RKO (cell line): ENCODE measurements around the gene IL25.
"Not testable (repeated sequence)": the region's sequence is repeated elsewhere in the genome, so short reads cannot be mapped to it uniquely, and the experiment has no call there.

Experiments
- DNase-seq: peaks from one replicate; pipeline ENCODE4 v3.0.0-alpha.2; 2016; ENCODE audit warnings: low spot score

Gene IL25

DNA sequence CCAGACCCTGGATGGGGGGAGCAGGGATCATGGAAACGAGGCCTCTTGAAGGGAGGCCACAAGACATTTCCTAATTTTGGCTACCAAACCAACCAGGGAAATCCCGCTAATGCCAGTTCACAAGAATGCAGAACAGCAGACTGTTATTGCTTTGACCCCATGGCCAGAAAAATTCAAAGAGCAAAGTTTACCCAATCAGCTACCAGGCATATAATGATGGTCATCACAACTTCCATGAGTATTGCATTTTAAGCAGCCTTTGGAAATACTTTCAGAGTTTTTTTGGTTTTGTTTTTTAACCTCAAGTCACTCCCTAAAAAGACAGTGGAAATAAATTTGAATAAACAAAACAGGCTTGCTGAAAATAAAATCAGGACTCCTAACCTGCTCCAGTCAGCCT lies at the start of gene IL25:
IL25 (plus strand) TSS at position 301 of the 400 bp plus-strand sequence.
- no peak for DNase-seq

DNA sequence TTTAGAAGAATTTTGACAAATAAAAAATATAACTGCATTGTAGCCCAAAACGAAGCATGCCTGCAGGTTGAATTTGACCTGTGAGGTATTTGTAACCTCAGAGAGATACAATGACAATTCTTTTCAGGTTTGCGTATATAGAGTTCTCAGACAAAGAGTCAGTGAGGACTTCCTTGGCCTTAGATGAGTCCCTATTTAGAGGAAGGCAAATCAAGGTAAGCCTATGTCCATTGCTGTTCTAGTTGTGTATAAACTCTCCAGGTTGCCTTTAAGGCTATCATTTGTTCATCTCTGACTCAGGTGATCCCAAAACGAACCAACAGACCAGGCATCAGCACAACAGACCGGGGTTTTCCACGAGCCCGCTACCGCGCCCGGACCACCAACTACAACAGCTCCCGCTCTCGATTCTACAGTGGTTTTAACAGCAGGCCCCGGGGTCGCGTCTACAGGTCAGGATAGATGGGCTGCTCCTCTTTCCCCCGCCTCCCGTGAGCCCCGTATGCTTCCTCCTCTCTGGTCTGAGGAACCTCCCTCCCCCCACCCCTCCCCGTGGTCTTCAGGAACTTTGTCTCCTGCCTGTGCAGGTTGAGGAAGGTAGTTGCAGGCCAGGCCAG lies 48.7 kb upstream of the IL25 start:
- DNase-seq, result no peak

DNA sequence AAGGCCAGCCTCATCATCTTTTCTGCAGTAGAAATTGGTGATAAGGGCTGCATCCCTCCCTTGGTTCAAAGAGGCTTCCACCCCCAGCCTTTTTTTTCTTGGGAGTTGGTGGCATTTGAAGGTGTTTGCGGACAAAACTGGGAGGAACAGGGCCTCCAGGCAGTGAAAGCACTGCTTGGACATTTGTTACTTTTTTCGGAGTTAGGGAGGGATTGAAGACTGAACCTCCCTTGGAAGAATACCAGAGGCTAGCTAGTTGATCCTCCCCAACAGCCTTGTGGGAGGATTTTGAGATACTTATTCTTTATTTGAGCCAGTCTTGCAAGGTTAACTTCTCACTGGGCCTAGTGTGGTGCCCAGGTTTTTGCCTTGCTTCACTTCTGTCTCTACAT lies 48.2 kb upstream of the IL25 start:
- no peak for DNase-seq

GRCh38 chr14:23324993-23325392 lies 47.6 kb upstream of the IL25 start:
- DNase-seq, result no peak

GRCh38 chr14:23325746-23326145 lies 46.9 kb upstream of the IL25 start:
- not testable (repeated sequence) for DNase-seq

- no peak for DNase-seq
Measured at GRCh38 chr14:23326491-23327332, 45.9 kb upstream of the IL25 start.

GRCh38 chr14:23327947-23328744 lies 44.5 kb upstream of the IL25 start:
- DNase-seq, result peak; percentile 74

DNA sequence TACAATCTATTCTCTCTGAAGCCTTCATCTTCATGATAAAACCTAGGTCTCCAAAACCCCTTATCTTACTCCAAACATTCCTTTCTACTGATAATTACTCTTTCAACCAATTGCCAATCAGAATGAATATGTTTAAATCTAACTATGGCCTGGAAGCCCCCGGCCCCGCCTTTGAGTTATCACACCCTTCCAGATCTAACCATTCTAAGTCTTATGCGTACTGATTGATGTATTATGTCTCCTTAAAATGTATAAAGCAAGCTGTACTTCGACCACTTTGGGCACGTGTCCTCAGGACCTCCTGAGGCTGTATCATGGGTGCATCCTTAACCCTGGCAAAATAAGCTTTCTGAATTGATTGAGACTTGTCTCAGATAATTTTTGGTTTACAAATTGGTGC lies 37.0 kb upstream of the IL25 start:
- DNase-seq, result no peak

DNA sequence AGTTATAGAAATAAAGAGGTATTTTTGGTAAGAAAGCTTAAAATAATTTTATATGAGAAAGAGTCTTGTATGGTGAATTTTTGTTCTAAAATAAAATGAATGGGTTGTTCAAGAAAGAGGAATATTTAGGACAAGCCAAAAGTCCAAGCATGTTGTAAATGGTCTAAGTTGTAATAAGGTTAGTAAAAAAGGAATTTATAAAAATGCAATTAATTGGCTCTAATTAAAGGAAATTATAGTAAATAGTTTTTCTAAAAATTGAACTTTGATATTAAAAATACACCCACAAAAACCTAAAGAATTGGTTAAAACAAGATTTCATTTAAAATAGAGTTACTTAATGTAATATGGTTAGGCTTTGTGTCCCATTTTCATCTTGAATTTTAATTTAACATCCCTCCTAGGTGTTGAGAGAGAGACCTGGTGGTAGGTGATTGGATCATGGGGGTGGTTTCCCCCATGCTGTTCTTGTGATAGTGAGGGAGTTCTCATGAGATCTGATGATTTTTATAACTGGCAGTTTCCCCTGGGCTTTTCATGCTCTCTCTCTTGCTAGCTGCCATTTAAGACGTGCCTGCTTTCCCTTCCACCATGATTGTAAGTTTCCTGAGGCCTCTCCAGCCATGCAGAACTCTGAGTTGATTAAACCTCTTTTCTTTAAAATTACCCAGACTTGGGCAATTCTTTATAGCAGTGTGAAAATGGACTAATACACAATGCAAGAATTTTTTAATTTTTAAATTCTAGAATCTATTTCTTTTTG lies 32.9 kb upstream of the IL25 start:
- DNase-seq, result no peak

GRCh38 chr14:23344481-23344880 lies 28.1 kb upstream of the IL25 start:
- DNase-seq, result no peak

DNA sequence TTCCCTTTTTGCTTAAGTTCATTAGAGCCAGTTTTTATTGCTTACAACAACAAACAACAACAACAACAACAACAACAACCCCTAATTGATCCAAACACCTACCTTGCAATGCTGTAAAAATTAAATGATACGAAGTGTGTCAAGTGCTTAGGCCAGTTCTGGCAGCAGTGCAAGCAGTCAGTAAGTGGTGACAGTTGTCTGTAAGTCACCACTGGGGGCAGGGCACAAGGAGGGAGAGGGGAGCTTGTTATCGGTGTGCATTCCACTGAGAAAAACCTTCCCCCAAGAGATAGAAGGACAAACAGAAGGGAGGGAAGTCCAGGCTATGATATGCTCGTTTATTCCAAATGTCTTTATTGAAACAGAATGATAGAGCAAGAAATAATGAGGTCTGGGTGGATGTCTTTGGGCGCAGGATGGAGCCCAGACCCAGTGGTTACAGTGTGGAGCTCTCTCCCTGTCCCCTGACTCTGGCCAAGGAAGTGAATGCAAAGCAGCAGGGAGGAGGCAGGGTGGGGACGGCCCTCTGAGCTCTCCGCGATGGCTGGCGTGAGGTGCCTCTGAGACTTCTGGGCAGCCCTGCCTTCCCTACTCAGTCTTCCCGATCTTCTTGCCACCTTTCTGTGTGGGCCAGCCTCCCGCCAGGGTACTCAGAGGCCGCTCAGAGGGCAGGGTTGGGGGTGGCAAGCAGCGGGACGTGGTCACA lies 26.5 kb upstream of the IL25 start:
- DNase-seq, result no peak

DNA sequence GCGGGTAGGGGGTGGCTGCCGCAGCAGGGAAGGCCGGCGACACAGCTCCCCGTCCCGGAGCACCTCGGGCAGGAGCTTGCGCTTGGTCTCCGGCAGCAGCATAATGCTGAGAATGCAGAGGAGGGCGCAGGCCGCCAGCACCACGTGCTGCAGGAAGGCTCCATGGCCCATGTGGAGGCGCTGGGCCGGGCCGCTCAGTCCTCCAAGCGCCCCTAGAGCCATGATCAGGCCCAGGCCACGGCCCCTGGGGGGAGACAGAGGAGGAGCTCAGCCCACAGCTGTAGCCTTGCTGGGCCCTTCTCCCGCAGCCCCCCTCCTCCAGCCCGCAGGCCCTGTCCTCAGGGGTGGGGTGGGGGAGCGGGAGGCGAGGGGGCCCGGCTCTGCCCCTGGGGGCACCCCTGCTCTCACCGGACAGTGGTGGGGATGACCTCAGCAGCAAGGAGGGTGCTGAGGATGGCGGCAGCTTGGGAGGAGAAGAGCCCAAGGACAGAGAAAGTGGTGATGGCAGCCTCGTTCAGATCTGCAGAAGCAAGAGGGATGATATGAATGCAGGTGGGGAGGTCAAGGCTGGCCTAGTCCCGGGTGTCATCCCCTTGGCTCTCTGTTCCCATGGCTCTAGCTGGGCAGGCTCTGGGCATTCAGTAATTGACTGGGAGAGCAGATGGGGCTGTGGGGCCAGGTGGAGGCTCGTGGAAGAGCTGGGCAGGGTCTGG lies 25.8 kb upstream of the IL25 start:
- DNase-seq, result no peak

- no peak for DNase-seq
Measured at GRCh38 chr14:23347406-23348296, 25.0 kb upstream of the IL25 start.

DNA sequence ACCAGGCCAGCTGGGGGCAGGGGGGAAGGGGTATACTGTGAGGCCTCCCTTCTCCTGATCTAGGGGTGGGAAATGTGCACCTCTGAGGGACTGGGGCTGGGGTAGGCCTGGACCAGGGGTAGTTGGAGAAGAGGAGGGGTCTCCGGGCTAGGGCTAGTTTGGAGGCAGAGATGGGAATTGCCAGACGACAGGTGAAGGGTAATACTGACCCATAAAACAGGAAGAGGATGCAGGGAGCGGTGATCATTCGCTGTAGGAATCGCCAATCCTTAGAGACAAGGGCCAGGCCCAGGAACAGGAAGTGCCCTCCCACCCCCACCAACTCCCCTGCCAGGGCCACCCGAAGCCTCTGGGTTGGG lies 24.3 kb upstream of the IL25 start:
- no peak for DNase-seq

DNA sequence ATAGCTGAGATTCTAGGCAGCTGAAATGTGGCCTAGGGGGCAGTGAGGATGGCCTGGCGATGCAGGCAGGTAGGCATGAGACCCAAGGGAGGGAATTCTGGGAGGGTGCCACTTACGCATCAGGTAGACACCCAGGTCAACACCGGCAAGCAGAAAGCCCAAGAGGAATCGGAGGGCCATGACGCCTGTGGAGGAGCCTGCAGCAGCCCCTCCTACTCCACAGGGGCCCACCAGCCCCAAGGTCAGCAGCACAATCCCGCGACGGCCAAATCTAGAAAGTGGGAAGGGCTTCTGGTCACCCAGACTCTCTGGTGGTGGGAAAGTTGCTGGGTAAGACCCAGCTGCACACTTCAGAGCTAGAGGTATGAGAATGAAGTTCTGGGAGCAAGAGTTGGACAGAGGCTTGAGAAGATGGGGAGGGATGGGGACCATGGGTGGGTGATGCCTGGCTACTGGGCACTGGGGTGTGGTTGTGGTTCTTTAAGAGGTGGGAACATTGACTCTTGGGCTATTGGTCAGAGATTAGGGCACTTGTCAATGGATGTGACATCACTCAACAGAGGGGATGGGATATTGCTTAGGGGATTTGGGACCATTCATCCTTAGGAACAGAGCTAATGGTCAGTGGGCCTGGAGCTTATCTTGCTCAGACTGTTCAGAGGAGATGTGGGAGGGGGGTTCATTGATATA lies 23.3 kb upstream of the IL25 start:
- no peak for DNase-seq

DNA sequence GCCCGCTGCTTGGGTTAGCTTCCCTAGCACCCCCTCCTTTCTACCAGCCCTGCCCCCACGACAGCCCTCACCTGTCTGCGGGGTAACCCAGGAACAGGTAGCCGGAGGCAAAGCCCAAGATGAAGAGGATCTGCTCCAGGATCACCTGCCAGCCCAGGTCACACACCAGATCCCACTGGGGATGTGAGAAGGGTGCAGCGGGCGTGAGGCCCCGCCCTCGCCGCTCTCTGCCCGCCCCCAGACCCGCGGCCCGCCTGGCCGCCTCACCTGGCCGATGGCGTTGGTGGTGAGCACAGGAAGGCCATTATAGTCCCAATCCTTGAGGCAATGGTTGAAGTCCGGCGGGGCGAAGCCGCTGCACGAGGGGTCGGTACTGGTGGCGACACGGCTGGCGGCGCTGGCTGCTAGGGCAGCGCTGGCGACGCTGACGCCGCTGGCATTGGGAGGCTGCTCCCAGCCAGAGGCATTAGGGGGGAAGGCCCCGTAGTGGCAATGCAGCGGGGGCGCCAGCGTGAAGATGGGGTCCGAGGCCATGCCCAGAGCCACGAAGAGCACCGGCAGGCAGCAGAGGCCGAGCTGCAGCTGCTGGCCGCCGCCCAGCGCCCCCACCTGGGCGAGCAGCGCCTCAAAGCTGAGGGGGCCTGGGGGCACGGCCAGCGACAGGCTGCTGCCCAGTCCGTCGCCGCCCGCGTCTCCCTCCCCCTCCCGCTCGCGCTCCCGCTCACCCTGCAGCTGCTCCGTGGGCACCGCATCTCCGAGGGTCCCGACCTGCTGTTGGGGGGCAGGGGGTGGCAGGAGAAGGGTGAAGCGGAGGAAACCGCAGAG lies 20.7 kb upstream of the IL25 start:
- no peak for DNase-seq

DNA sequence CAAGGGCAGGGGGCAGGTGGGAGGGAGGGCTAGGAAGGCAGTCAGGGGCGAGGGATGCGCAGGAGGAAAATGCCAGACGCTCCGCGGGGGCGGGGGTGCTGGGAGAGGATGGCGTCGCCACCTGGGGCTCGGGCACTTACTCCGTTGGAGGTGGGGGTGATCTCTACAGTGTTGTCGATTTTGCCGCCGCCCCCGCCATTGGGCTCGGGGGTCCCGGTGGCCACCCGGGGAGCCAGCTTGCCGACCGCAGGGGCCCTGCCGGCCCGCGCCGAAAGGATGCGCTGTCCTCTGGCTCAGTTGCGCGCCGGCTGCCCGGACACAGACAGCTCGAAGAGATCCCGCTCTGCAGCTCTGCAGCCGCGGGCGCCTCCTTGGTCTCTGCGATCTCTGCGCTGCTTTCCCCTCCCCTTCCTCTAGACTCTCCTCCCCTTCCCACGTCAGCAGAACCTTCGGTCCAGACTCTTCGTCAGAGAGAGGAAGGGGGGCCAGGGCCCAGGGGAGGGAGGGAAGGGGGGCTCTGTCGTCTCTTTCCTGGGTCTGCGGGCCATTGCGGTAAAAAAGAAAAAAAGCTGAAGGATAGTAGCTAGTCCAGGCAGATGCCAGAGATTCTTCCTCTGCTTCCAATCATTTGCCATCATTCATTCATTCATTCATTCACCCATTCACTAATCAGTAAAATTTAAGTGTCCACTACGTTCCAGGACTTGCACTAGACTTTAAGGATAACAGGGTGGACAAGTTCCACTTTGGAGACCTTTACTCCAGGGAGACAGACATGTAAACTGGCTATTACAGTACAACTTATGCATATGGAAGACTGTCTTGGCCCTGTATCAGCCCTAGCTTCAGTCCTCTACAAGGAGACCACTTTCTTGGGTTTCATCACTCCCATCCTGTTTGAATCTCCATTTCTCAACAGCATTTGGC lies 19.8 kb upstream of the IL25 start, which contains the start of gene SLC22A17:
SLC22A17 (minus strand) TSS at position 382 of the 927 bp plus-strand sequence.
- no peak for DNase-seq
